Astrocyte (in vitro differentiated cells and primary cell): Measurements from ENCODE around the gene C14orf93. TPM values are rescaled to one million over a fixed set of nuclear protein-coding genes. Genes with fewer than 3 reads are reported as not detected.
A peak's percentile ranks its signal among the peaks of the same experiment; 100 is the strongest.

Experiments used
- DNase-seq: peaks from one replicate; pipeline ENCODE4 v3.0.0-alpha.2; 2010; ENCODE audit warnings: low read depth
- FAIRE-seq: peaks from 2 replicates; lab custom pipeline; 2011; peaks lifted over from hg19 to GRCh38; lab: Jason Lieb, UNC
- H2AFZ ChIP-seq: 2 replicates; pipeline ENCODE4 v1.6.0; 2012; ENCODE audit warnings: low read depth, low read length, inconsistent platforms
- H3K27ac ChIP-seq: 2 replicates; pipeline ENCODE4 v1.5.1; 2011; ENCODE audit warnings: low read depth, low read length, inconsistent platforms
- H3K27me3 ChIP-seq: 2 replicates; pipeline ENCODE4 v1.6.0; 2011; ENCODE audit warnings: low read length, inconsistent platforms; ENCODE audit not compliant: insufficient read depth
- H3K36me3 ChIP-seq: 2 replicates; pipeline ENCODE4 v1.5.1; 2011; ENCODE audit warnings: low read length, inconsistent platforms; ENCODE audit not compliant: insufficient read depth
- H3K4me1 ChIP-seq: 2 replicates; pipeline ENCODE4 v1.5.1; 2011; ENCODE audit warnings: low read length, inconsistent platforms; ENCODE audit not compliant: insufficient read depth
- H3K4me2 ChIP-seq: 2 replicates; pipeline ENCODE4 v1.6.0; 2012; ENCODE audit warnings: low read length, inconsistent platforms
- H3K4me3 ChIP-seq: 2 replicates; pipeline ENCODE4 v1.5.1; 2011; ENCODE audit warnings: low read depth, mild to moderate bottlenecking, low read length, inconsistent platforms; ENCODE audit not compliant: insufficient read depth
- H3K79me2 ChIP-seq: 2 replicates; pipeline ENCODE4 v1.6.0; 2012; ENCODE audit warnings: mild to moderate bottlenecking, low read length, inconsistent platforms; ENCODE audit not compliant: insufficient read depth
- H3K9ac ChIP-seq: 2 replicates; pipeline ENCODE4 v1.6.0; 2012; ENCODE audit warnings: mild to moderate bottlenecking, low read length, inconsistent platforms
- H3K9me3 ChIP-seq: 2 replicates; pipeline ENCODE4 v1.5.1; 2012; ENCODE audit warnings: low read depth, mild to moderate bottlenecking, low read length, inconsistent platforms; ENCODE audit not compliant: insufficient read depth
- H4K20me1 ChIP-seq: 2 replicates; pipeline ENCODE4 v1.6.0; 2012; ENCODE audit warnings: low read length, inconsistent platforms; ENCODE audit not compliant: insufficient read depth
- H3K27ac Mint-ChIP-seq: one replicate; pipeline ENCODE4 v1.8.0; 2021; ENCODE audit warnings: mild to moderate bottlenecking, mixed read lengths; ENCODE audit not compliant: unreplicated experiment
- H3K27me3 Mint-ChIP-seq: one replicate; pipeline ENCODE4 v1.8.0; 2021; ENCODE audit warnings: low read depth, mixed read lengths; ENCODE audit not compliant: unreplicated experiment
- H3K36me3 Mint-ChIP-seq: one replicate; pipeline ENCODE4 v1.8.0; 2021; ENCODE audit warnings: low read depth, mixed read lengths; ENCODE audit not compliant: unreplicated experiment
- H3K4me1 Mint-ChIP-seq: one replicate; pipeline ENCODE4 v1.8.0; 2021; ENCODE audit warnings: low read depth, mixed read lengths; ENCODE audit not compliant: unreplicated experiment
- H3K4me3 Mint-ChIP-seq: one replicate; pipeline ENCODE4 v1.8.0; 2021; ENCODE audit warnings: mild to moderate bottlenecking, moderate library complexity, mixed read lengths; ENCODE audit not compliant: unreplicated experiment
- H3K9me3 Mint-ChIP-seq: one replicate; pipeline ENCODE4 v1.8.0; 2021; ENCODE audit warnings: mild to moderate bottlenecking, mixed read lengths; ENCODE audit not compliant: unreplicated experiment
- EZH2 ChIP-seq: IDR thresholded peaks from 2 replicates; pipeline ENCODE4 v1.6.1; 2012; ENCODE audit warnings: mild to moderate bottlenecking, low read length, inconsistent platforms; ENCODE audit not compliant: insufficient read depth
- total RNA-seq: library from RNA; stranded (reverse); gene quantifications from 2 replicates; pipeline ENCODE4 v1.2.1, GENCODE V29; 2021
- TF ChIP-seq, protein P1 (sequence below): IDR thresholded peaks from 2 replicates; pipeline ENCODE4 v1.5.1; 2011; ENCODE audit warnings: low read depth, mild to moderate bottlenecking, inconsistent platforms, low read length, moderate library complexity; ENCODE audit not compliant: insufficient read depth

C14orf93 gene
- total RNA-seq, 1 donor from 2014 or later, result 3.6 TPM

DNA sequence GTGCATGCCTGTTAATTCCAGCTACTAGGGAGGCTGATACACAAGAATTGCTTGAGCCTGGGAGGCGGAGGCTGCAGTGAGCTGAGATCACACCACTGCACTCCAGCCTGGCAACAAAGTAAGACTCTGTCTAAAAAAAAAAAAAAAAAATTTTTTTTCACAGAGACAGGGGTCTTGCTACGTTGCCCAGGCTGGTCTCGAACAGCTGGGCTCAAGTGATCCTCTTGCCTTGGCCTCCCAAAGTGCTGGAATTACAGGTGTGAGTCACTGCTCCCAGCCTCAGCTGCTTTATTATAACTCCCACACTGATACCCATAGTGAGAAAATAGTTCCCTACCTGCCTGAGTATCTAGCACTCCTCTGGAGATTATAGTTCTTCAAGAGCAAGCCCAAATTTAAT lies 64.3 kb downstream of the C14orf93 start:
- Mint-ChIP-seq H3K4me3 (no peak overlapping the region), H3K9me3 (no peaks in the 10 kb centered on the region), H3K27ac (no peak overlapping the region), H3K4me1 (no peaks in the 10 kb centered on the region), H3K36me3 (peaks cover 12% of the 10 kb centered on the region), H3K27me3 (no peaks in the 10 kb centered on the region)
- Histone ChIP-seq H3K4me1 (no peaks in the 10 kb centered on the region), H4K20me1 (no peaks in the 10 kb centered on the region), H2AFZ (no peak overlapping the region), H3K27me3 (no peaks in the 10 kb centered on the region), H3K79me2 (no peaks in the 10 kb centered on the region), H3K9ac (no peak overlapping the region), H3K36me3 (peaks cover 4% of the 10 kb centered on the region), H3K9me3 (no peaks in the 10 kb centered on the region), H3K4me2 (no peak overlapping the region), H3K4me3 (no peak overlapping the region), H3K27ac (no peak overlapping the region)
- FAIRE-seq (no peak), DNase-seq (no peak)
- TF ChIP-seq EZH2, result no peak
- TF ChIP-seq, protein P1, sequence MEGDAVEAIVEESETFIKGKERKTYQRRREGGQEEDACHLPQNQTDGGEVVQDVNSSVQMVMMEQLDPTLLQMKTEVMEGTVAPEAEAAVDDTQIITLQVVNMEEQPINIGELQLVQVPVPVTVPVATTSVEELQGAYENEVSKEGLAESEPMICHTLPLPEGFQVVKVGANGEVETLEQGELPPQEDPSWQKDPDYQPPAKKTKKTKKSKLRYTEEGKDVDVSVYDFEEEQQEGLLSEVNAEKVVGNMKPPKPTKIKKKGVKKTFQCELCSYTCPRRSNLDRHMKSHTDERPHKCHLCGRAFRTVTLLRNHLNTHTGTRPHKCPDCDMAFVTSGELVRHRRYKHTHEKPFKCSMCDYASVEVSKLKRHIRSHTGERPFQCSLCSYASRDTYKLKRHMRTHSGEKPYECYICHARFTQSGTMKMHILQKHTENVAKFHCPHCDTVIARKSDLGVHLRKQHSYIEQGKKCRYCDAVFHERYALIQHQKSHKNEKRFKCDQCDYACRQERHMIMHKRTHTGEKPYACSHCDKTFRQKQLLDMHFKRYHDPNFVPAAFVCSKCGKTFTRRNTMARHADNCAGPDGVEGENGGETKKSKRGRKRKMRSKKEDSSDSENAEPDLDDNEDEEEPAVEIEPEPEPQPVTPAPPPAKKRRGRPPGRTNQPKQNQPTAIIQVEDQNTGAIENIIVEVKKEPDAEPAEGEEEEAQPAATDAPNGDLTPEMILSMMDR, result no peak

DNA sequence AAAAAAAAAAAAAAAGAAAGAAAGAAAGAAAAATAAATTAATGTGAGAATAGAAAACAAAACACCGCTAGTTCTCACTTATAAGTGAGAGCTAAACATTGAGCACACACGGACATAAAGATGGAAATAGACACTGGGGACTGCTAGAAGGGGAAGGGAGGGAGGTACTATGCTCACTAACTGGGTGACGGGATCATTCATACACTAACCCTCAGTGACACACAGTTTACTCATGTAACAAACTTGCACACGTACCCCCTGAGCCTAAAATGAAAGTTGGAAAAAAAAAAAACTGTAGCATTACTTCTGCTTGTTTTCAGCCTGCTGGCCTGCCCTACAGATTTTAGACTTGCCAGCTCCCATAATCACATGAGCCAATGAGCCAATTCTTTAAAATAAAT lies 70.3 kb downstream of the C14orf93 start:
- no peaks in the 10 kb centered on the region for H3K79me2 ChIP-seq
- no peaks in the 10 kb centered on the region for H3K36me3 ChIP-seq
- DNase-seq (peak; percentile 41), FAIRE-seq (no peak)
- H3K27me3 Mint-ChIP-seq, result no peaks in the 10 kb centered on the region
- H3K4me3 ChIP-seq, result no peak overlapping the region
- no peak overlapping the region for H3K27ac Mint-ChIP-seq
- no peaks in the 10 kb centered on the region for H3K4me1 ChIP-seq
- no peak for TF ChIP-seq EZH2
- TF ChIP-seq, protein P1, result no peak
- no peak overlapping the region for H3K9ac ChIP-seq
- no peaks in the 10 kb centered on the region for H3K27me3 ChIP-seq
- no peaks in the 10 kb centered on the region for H3K9me3 ChIP-seq
- peaks cover 2% of the 10 kb centered on the region for H3K4me1 Mint-ChIP-seq
- peak overlapping the region; percentile 56 for H2AFZ ChIP-seq
- no peaks in the 10 kb centered on the region for H3K9me3 Mint-ChIP-seq
- no peak overlapping the region for H3K27ac ChIP-seq
- peak overlapping the region; percentile 50 for H3K4me2 ChIP-seq
- H4K20me1 ChIP-seq, result no peaks in the 10 kb centered on the region
- H3K4me3 Mint-ChIP-seq, result no peak overlapping the region
- H3K36me3 Mint-ChIP-seq, result peaks cover 2% of the 10 kb centered on the region

Other genes starting within 250 kb of the C14orf93 start
- gene OXA1L, start 243.5 kb downstream of the C14orf93 start, total RNA-seq, result 81.2 and 82.8 TPM in 2 replicates
- gene SLC7A7, start 194.7 kb downstream of the C14orf93 start, total RNA-seq, result 13.3 and 14.3 TPM in 2 replicates
- 169 and 182 TPM in 2 replicates for gene MRPL52, start 180.3 kb downstream of the C14orf93 start, total RNA-seq
- gene MMP14, start 173.6 kb downstream of the C14orf93 start, total RNA-seq, result 911 and 1,063 TPM in 2 replicates
- gene LRP10, start 138.4 kb downstream of the C14orf93 start, total RNA-seq, result 142 and 157 TPM in 2 replicates
- 0.48 and 0.79 TPM in 2 replicates for gene REM2, start 126.9 kb downstream of the C14orf93 start, total RNA-seq
- gene RBM23, start 91.0 kb downstream of the C14orf93 start, total RNA-seq, result 43.9 and 49.3 TPM in 2 replicates
- gene PRMT5, start 80.8 kb downstream of the C14orf93 start, total RNA-seq, result 84.2 and 91.6 TPM in 2 replicates
- gene HAUS4, start 53.1 kb downstream of the C14orf93 start, total RNA-seq, result 6.6 and 10.4 TPM in 2 replicates
- 117 and 146 TPM in 2 replicates for gene AJUBA, start 27.6 kb downstream of the C14orf93 start, total RNA-seq
- 232 and 239 TPM in 2 replicates for gene PSMB5, start 24.8 kb upstream of the C14orf93 start, total RNA-seq
- not detected in 2 replicates for gene PSMB11, start 32.1 kb upstream of the C14orf93 start, total RNA-seq
- gene CDH24, start 47.4 kb upstream of the C14orf93 start, total RNA-seq, result 17.4 and 22.2 TPM in 2 replicates
- gene ACIN1, start 85.0 kb upstream of the C14orf93 start, total RNA-seq, result 186 and 208 TPM in 2 replicates
- 79.5 and 83.9 TPM in 2 replicates for gene C14orf119, start 85.4 kb upstream of the C14orf93 start, total RNA-seq
- not detected in 2 replicates for gene CIROP, start 94.8 kb upstream of the C14orf93 start, total RNA-seq
- gene CEBPE, start 109.1 kb upstream of the C14orf93 start, total RNA-seq, result not detected in 2 replicates
- gene SLC7A8, start 173.5 kb upstream of the C14orf93 start, total RNA-seq, result 4.0 and 6.5 TPM in 2 replicates
- not detected in 2 replicates for gene RNF212B, start 227.8 kb upstream of the C14orf93 start, total RNA-seq